Vagina (tissue), 2 donors: ENCODE results near the gene TTC7B.

ENCODE experiments used
- POLR2A ChIP-seq, 2 donors: fragments of 450-650 bp; IDR thresholded peaks; one replicate each; pipeline ENCODE4 v1.6.1; 2017; ENCODE audit warnings: antibody characterized with exemption in 2 of 2, mild to moderate bottlenecking in 2 of 2, moderate library complexity in 2 of 2
- POLR2AphosphoS5 ChIP-seq, 2 donors: sonication (generic); formaldehyde crosslinking; IDR thresholded peaks; one replicate each; pipeline ENCODE4 v1.9.0; 2017; ENCODE audit warnings: antibody characterized with exemption in 2 of 2, mild to moderate bottlenecking in 2 of 2, low read depth in 1 of 2; ENCODE audit not compliant: insufficient read depth in 1 of 2
- TF ChIP-seq, protein P1 (sequence below), 3 experiments: fragments of 450-650 bp in 2 of 3; fragments of 200-600 bp in 1 of 3; sonication (generic) in 1 of 3; IDR thresholded peaks; one replicate each; pipeline ENCODE4 v1.5.1; 2017 to 2019; ENCODE audit warnings: antibody characterized with exemption in 3 of 3, mild to moderate bottlenecking in 2 of 3, moderate library complexity in 2 of 3

GRCh38 chr14:90517076-90517841, 299.0 kb downstream of the TTC7B start:
- no peak for TF ChIP-seq POLR2A (IDR thresholded peaks at IDR 0.05)
- TF ChIP-seq, protein P1, sequence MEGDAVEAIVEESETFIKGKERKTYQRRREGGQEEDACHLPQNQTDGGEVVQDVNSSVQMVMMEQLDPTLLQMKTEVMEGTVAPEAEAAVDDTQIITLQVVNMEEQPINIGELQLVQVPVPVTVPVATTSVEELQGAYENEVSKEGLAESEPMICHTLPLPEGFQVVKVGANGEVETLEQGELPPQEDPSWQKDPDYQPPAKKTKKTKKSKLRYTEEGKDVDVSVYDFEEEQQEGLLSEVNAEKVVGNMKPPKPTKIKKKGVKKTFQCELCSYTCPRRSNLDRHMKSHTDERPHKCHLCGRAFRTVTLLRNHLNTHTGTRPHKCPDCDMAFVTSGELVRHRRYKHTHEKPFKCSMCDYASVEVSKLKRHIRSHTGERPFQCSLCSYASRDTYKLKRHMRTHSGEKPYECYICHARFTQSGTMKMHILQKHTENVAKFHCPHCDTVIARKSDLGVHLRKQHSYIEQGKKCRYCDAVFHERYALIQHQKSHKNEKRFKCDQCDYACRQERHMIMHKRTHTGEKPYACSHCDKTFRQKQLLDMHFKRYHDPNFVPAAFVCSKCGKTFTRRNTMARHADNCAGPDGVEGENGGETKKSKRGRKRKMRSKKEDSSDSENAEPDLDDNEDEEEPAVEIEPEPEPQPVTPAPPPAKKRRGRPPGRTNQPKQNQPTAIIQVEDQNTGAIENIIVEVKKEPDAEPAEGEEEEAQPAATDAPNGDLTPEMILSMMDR (IDR thresholded peaks at IDR 0.05) = no peak
- no peak for TF ChIP-seq POLR2AphosphoS5 (IDR thresholded peaks at IDR 0.05; ENCODE audit: insufficient read depth in 1 of 2, low read depth in 1 of 2)
